Endothelial cell of hepatic sinusoid (primary cell): ENCODE measurements around the gene UBN1.

Experiments used
- in situ Hi-C: cut with HindIII; loops from 2 replicates; pipeline ENCODE4 v1.10.0; 2017; ENCODE audit warnings: low sequenced_read_pairs

Gene UBN1

DNA sequence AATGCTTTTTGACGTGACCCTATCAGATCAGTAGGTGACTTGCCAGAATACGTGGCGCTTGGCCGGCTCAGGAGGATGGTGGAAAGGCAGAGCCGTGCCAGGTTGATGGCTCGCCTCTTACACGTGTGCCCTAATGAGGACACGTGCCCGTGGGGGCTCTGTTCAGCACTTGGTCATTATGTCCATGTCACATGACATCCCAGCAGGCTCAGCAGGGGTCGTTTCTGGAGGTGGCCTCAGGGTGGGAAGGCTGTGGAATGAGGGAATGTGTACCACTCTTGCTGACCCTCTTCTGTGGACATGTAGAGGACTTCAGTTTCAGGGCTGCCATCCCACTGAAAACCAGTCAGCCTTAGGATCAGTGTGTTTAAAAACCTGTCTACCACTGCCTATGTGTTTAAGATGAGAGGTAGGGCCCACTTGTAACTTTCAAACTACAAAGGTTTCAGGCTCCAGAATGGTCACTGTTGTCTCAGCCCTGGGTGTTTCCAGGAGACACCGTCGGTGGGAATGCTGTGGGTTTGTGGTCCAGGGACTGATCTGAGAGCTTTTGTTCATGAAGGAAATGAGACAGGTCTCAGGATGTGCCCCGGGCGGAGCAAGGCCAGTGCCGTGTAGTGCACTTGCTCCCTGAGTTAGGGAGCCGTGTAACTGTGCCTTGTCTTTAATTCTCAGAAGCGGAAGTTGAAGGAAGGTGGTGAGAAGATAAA lies 12.1 kb downstream of the UBN1 start:
- in situ Hi-C loops = no loop called here

DNA sequence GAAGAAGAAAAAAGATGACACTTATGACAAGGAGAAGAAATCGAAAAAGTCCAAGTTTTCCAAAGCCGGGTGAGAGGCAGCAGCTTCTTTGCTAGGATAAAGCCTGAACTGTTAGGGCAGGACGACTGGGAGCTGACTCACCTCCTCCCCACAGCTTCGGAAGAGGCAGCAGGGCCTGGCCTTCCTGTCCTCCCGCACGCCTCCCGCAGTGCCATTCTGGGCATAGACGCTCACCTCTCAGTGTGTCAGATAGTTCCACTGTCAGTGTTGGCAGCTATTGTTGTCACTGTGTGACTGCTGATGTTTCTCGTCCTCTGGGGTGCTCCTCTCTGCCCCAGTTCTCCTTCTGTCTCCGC lies 12.6 kb downstream of the UBN1 start:
- in situ Hi-C loops = no loop called here

DNA sequence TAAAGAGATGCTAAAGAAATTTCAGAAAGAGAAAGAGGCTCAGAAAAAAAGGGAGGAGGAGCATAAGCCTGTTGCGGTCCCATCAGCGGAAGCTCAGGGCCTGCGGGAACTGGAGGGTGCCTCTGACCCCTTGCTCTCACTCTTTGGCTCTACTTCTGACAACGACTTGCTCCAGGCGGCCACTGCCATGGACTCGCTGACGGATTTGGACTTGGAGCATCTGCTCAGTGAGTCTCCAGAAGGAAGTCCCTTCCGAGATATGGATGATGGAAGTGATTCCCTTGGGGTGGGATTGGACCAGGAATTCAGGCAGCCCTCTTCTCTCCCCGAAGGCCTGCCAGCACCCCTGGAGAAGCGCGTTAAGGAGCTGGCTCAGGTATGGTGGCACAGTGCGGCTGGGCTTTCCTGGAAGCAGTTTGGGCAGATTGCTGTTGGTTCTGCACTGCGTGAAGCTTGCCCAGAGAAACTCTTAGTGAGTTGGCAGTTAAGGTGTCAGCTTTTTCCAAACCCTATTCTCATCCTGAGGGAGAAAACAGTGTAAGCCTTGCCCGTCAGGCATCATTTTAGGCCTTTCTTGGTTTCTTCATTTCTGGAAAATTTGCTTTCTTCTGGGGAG lies 13.6 kb downstream of the UBN1 start:
- in situ Hi-C loops = no loop called here

GRCh38 chr16:4862639-4863038 lies 15.4 kb downstream of the UBN1 start:
- in situ Hi-C loops = no loop called here

- in situ Hi-C loops = no loop called here
These were observed 17.4 kb downstream of the UBN1 start for GRCh38 chr16:4864728-4865127.

DNA sequence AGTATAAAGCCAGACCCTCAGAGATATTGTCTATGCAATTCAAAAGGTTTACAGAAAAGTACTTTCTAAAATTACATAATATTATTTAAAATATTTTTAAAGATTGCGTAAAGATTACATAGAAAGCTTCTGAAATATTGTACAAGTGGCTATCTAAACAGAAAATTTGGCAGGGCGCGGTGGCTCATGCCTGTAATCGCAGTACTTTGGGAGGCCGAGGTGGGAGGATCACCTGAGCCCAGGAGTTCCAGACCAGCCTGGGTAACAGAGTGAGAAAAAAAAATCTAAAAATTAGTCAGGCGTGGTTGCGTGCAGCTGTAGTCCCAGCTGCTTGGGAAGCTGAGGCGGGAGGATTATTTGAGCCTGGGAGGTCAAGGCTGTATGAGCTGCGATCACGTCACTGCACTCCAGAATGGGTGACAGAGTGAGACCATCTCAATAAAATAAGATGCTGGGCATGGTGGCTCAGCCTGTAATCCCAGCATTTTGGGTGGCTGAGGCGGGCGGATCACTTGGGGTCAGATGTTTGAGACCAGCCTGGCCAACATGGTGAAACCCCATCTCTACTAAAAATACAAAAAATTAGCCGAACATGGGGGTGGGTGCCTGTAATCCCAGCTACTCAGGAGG lies 18.1 kb downstream of the UBN1 start:
- in situ Hi-C loops = no loop called here

DNA sequence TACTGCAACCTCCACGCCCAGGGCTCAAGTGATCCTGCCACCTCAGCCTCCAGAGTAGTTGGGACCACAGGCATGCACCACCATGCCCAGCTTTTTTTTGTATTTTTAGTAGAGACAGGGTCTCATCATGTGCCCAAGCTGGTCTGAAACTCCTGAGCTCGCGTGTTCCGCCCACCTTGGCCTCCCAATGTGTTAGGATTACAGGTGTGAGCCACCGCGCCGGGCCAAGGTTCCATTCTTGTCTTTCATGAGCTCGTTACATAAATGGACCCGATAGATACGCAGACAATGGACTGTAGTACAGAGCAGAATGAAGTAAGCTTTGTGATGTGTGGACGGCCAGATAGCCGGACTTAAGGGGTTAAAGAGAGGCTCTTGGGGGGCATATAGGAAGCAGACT lies 19.3 kb downstream of the UBN1 start:
- in situ Hi-C loops = no loop called here

GRCh38 chr16:4868026-4868425 lies 20.7 kb downstream of the UBN1 start:
- in situ Hi-C loops = no loop called here

DNA sequence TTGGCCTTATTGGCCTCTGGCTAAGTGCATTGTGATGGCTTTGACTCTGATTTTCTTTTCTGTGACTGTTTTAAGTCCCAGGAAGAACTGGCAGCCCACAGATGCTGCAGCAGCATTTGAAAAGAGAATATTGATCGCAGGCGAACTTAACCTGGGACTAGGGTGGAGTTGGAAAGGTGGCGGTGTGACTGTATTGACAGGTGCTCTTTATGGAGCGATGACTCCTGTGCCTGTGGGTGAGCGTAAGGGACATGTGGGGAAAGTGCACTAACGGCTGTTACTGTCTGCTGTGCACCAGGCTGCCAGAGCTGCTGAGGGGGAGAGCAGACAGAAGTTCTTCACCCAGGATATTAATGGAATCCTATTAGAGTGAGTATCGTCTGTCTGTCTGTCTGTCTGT lies 21.3 kb downstream of the UBN1 start:
- in situ Hi-C loops = no loop called here

GRCh38 chr16:4869147-4869805 lies 22.0 kb downstream of the UBN1 start:
- in situ Hi-C loops = no loop called here

GRCh38 chr16:4870138-4870671 lies 22.9 kb downstream of the UBN1 start:
- in situ Hi-C loops = no loop called here

GRCh38 chr16:4871071-4871470 lies 23.8 kb downstream of the UBN1 start:
- in situ Hi-C loops = no loop called here

DNA sequence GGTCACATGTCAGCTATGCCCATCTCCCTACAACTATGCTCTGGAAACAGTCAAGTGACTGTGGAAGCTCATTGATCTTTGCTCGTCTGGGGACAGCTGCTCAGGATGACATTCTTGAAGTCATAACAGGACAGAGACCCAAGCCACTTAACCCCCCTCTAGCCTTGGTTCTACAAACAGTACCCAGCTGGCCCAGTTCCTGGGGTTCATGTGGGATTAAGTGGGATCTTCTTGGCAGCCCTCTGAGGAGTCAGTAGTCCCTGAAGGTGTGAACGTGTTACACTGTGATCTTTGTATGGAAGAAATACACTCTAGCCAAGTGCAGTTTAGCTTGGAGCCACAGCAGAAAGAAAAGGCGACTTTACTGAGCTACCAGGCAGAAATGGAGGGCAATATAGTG lies 25.8 kb downstream of the UBN1 start:
- in situ Hi-C loops = no loop called here

DNA sequence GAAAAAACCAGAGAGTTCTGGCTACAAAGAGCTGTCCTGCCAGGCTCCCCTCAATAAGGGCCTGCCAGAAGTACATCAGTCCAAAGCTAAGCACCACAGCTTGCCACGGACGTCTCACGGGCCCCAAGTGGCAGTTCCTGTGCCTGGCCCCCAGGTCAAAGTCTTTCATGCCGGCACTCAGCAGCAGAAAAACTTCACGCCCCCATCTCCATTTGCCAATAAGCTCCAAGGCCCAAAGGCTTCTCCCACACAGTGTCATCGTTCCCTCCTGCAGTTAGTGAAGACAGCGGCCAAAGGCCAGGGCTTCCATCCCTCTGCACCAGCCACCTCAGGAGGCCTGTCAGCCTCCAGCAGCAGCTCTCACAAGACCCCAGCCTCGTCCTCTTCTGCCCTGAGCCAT lies 27.4 kb downstream of the UBN1 start:
- in situ Hi-C loops = no loop called here

DNA sequence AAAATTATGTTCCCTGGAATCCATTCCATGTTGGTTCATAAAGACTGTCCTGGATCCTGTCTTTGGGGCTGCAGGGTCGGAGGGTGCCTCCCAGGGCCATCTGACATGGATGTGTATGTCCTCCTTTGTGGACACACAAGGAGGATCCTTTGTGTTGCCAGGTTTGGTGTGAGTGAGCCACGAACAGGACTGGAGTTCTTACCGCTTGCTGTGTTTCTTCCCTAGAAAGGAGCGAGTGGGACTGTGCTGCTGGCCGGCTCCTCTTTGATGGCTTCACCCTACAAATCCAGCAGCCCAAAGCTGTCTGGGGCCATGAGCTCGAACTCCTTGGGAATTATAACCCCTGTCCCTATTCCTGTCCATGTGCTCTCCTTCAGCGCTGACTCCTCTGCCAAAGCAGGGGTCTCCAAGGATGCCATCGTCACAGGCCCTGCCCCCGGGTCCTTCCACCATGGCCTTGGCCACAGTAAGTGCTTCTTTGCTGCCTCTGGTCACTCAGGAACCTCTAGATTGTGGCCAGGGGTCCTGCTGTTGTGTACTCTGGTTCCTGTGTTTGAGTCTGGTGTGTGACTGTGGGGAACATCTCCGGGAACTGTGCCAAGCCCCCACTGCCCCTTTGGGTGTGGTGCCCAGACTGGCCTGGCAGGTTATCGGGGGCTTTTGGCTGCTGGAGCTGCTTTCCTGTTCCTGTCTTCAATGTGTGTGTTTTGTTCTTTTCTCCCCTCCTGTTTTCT lies 29.5 kb downstream of the UBN1 start:
- in situ Hi-C loops = no loop called here

GRCh38 chr16:4877380-4877685 lies 30.1 kb downstream of the UBN1 start:
- in situ Hi-C loops = no loop called here

DNA sequence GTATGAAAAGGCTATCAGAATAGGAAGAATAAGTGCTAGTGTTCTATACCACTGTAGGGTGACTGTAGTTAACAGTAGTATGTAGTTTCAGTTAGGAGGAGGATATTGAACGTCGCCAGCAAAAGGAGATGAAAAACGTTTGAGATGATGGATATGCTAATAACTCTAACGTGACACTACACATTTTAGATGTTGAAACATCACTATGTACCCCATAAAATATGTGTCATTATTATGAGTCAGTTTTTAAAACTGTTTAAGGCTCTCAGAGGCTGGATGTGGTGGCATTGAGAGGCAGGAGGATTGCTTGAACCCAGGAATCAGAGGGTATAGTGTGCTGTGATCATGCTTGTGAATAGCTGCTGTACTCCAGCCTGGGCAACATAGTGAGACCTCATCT lies 31.8 kb downstream of the UBN1 start:
- in situ Hi-C loops = no loop called here

- in situ Hi-C loops = no loop called here
These were observed 32.8 kb downstream of the UBN1 start for GRCh38 chr16:4880006-4880580.

- in situ Hi-C loops = no loop called here
These were observed 34.8 kb downstream of the UBN1 start for GRCh38 chr16:4882000-4882632.

DNA sequence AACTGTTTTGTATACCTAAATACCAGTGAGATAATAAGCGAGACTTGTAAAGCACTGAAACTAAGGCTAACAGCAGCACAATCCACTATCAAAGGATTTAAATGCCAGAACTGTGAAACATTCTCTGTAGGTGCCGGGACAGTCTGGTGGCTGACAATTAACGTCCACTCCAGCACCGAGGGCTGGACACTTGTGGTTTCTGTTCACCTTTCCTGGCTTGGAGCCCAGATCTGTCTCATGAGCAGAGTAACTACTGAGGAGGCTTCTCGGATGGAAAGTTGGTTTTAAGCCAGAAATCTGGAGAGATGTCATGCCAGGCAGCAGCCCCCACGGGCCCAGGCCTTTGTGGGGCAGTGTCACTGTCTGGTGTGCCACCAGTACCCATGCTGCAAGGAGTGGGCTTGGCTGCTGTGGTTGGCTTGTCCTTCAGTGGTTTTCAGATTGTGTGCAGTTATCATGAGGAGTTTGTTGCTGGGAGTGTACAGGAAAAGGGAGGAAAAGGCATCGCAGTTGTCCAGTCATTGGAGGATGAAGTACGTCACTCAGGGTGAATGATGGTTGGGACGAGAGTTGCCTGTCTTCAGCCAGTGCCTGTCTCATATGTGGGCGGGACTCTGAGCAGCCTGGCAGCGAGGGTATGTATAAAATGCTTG lies 35.5 kb downstream of the UBN1 start:
- in situ Hi-C loops = no loop called here
